NCI-H2196 (cell line): ENCODE data around the gene ZNF521.

Source experiments
- DNase-seq: peaks from one replicate; lab custom pipeline; 2025; ENCODE audit not compliant: unreplicated experiment; lab: John Stamatoyannopoulos, UW

Gene ZNF521

DNA sequence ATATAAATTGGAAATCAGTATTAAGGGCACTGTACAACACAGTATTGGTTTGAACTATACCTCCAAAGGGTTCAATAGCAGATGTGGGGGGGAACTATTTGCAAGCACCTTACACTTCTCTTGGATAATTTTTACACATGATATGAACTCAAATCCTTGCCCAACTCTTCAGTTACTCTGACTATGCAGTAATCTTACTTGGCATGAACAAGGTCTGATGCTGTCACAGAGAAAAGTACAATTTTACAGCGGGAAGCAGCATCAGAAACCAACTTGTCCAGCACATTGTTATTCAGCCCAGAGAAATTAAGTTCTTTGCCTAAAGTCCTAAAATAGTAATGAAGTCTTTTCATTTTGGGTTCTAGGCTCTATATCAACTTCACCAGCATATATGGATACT is 98.2 kb downstream of the ZNF521 start:
- DNase-seq, result no peak

DNA sequence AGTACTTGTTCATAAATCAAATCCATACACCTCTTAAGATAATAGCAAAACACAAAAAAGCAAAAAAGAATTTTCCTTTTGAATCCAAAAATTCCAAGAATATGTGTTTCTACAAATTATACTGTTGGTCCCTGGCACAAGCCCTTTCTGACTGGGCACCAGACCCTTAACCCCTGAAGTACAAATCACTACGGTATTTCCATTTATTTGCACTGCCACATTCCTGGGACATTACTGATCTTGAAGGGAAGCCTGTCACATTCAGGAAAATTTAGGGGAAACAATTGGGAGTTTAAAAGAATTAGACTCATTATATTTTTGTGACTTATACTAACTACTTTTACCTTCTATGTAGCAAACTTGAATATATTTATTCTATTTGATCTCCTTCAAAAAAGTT is 98.8 kb downstream of the ZNF521 start:
- DNase-seq, result no peak

DNA sequence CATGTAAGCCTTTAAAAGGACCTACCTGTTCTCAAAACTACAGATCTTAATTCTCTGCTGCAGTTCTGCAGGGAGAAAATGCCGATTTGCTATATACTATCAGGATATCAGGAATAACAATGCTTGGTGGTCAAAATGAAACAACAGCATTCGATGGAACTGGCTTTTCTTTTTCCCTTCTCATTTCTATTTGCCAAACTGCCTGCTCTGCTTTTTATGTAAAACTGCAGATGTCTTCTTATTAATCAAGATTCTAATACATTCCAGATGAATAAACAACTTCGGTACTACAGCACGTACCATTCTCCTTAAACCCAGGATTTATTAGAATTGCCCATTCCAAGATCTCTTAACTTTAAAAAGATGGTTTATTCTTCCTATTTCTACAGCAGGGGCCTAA is 100.9 kb downstream of the ZNF521 start:
- DNase-seq, result no peak

DNA sequence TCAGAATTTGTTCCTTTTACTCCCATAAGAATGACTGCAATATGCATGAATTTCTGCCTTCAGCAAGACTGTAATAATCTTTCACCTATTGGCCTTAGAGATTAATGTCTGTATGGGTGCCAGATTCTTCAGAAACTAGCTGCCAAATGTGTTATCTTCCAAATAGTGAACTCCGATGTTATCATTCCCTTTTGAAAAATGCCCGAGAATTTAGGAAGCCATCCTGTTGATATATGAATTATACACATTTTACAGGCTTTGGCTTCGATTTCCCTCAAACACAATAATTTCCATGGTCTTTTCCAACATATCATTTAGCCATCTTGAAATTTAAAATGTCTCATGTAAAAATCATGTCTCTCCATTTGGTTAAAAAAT is 101.5 kb downstream of the ZNF521 start:
- DNase-seq, result no peak

DNA sequence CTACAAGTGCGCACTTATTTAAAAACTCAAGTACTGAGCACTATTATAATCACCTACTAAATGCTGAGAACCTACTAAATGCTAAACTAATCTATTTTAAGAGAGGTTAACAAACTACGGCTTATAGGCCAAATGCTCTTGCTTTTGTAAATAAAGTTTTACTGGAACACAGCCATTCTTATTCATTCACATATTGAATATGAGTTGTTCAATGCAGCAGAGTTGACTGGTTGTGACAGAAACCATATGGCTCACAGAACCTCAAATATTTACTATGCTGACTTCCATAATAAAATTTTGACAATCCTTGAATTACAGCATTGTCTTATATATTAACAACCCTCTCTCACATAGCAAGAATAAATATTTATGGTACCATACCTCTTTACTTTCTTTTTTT is 103.2 kb downstream of the ZNF521 start:
- DNase-seq, result no peak

DNA sequence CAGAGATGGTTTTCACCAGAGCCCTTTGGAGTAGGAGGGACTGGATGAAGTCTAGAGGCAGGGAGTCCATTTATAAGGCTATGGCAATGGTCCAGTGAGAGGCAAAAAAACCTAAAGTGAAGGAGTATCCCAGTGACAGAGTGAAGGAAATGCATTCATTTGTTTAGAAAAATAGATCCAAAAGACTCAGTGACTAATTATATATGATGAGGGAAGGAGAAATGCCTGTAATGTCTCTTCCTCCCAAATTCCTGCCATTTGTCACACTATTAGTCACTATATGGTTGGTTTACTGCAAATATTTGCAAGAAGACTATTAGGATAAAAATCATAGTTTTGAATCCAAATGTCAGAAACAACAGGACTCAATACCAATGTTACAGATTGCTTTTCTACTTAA is 104.2 kb downstream of the ZNF521 start:
- DNase-seq, result no peak

DNA sequence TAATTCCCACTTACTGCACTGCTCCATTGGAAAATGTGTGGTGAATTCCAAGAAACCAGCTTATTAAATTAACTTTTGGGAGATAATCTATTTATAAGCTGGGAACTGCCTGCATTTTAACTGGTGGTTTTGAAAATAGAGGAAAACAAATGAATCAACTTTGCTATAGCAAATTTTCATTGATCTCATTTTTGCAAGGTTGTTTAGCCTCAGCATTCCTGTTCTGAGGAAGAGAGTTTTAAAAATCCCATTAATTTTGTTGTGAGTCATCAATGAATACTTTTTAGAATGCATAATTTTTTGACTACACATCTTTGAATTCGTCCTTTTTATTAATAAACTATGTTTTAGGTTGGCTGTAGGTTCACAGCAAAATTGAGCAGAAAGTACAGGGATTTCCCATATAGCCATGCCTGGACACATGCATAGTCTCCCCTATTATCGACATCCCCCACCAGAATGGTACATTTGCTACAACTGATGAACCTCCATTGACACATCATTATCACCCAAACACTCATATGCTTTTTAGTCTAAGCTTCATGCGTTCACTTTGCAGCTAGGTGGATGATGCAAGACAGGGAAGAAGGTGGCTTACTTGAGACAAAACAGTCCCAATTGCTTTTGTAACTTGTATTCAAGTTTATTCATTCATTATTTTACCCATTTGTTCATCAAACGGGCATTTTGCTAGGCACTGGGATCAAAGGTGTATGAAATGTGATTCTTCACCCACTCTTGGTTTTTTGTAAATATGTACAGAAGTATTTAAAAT is 106.9 kb downstream of the ZNF521 start:
- DNase-seq, result no peak

DNA sequence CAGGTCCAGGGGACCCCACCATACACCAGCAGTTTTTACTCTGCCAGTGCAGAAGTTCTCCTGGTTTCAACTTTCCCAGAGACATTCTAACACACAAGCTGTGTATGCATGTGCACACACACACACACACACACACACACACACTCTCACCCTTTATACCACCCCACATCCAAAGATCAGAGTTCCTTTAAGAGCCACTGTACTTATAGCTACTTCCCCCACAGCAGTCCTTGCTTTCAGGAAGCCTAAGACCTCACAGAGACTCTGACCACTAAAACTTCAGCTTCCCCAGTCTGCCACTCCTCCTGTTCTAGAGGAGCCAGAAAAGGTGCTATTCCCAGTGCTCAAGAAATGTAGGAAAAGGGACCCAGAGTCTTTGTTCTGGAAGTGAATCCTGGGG is 107.8 kb downstream of the ZNF521 start:
- DNase-seq, result no peak

DNA sequence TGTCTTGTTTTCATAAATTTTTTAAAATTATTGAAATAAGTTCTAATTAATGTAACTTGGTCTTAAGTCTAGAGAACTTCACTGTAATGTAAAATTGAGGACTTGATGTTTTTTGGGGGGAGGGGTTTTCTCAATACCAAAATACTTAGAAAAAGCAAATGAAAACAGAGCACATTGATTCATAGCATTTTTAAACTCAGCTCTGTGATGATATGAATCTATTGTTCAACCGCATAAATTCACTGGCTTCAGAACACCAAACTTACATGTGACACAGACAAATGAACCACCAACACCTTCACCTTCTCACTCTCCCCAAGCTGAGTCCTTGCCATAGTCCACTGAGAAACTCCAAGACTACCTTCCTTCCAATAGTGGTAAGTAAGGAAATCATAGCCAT is 108.2 kb downstream of the ZNF521 start:
- DNase-seq, result no peak

DNA sequence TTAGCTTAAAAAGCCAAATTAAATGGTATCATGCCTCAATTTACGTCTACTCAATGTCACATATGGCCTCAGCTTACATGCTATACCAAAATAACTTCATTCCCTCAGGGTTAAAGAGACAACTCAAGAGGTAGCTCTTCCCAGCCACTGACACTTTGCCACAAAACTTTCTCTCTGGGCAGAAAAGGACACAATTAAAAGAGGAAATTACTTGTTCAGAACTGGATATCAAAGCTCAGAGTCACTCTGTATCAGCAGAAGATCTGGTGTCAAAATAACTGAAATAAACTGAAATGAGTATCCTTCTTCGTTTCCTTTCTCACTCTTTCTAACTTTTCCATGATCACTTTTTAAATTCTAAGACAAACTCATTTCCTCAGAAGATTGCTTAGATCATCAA is 108.7 kb downstream of the ZNF521 start:
- no peak for DNase-seq

DNA sequence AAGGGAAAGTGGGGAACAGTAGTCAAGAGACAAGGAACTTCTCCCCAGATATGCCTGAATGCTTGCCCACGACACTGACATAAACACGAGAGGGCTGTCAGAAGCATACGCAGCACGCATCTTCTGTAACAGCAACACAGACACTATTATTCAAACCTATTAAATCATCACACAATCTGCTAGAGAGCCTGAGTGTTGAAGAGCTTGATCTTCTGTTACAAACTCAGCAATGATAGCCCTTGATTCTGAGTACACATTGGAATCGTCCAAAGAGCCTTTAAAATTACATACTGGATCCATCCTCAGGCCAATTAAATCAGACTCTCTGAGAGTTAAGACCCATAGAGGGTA is 111.6 kb downstream of the ZNF521 start:
- no peak for DNase-seq

DNA sequence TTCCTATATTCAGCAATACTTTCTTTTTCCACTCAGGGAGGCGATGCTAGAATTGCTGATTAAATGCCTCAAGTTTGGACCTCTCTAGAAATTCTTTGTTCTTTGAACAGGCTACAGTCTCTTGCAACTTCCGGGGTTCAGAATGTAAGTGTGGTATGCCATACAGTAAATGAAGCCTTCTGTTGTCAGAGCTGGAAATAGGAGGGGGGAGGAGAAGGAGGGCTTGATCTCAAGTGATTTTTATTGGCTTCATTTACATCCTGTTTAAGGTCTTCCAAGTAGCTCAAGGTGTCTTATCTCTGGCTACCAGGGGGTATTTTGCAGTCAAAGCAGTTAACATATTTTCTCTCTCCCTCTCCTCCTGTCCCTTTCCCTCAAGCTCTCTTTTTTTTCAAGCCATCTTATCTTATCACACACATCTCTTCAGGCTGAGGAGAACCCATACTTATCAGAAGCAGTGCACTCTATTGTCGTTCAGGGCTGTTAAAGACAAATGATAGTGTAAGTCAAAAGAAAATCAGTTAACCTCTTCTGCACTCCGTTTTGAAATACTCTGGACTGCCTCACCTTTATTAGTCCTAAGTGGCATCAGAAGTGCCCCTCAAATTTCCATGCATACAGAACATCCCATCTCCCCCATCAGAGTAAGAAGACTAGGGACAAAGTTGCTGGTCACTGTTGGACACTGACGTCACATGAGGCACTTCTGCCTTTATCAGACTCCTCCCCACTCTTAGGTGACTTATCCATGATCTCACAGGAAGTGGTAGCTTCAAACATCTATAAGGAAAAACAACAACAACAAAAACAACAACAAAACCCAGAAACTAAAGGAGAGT is 112.2 kb downstream of the ZNF521 start:
- no peak for DNase-seq

DNA sequence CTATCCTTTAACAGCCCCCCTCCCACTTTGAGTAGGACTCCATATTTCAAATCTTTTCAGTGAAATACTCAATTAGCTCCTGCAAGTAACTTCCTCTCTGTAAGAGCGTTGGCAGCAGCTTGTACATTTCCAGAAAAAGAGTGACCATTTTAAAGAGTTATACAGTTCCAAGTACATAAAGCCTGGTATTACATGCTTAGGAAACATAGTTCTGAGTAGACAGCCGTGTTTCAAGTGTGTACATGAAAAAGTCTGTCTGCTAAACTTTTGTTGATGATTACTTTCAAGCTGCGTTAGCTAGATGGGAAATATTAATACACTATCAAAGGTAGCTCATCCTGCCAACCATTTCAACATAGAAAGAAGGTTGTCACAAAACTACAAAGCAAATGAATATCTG is 112.8 kb downstream of the ZNF521 start:
- DNase-seq, result no peak

DNA sequence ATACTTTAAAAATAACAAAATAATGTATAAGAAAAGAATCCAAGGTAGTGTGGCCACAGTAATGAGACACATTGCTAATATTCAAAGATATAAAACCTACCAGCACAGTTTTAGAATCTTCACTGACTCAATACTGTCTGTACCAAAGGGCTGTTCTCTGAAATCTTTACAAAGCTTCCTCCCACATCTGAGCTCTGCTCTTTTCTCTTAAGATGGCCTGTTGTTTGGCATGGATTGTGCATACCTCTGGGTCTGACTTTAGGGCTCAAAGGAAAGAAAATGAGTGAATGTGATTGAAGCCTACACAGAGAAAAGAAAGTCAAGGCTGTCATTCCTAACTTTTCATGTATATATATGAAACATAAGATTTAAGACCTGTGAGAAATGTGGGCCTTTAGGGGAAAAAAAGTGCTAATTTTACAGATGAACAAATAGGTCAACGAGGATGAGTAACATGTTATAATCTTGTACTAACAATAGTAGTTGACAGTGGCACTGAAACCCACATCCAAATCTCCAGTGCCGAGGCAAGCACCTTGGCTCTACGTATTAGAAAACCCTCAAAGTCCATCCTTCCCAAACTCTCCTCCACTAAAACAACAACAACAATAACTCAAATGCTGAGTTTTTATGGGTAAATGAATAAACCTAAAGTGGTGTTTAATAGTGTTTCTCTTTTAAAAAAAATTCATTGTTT is 114.2 kb downstream of the ZNF521 start:
- DNase-seq, result no peak

DNA sequence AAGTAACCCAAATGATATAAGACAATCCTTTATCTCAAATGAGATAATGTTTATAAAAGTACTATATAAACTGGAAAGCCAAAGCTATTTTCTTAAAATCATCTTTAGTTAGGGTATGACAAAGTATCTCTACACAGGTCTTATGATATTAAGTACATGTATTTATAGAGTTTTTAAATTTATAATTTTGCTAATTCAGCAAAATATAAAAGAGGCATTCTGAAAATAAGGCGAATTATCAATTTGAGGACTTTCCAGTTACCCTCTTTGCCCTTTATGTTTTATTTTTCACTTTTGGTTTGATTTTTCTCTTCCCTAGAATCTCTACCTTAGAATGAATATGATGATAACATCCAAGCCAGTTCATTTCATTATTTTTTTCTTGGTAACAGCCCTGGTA is 115.2 kb downstream of the ZNF521 start:
- DNase-seq, result no peak

DNA sequence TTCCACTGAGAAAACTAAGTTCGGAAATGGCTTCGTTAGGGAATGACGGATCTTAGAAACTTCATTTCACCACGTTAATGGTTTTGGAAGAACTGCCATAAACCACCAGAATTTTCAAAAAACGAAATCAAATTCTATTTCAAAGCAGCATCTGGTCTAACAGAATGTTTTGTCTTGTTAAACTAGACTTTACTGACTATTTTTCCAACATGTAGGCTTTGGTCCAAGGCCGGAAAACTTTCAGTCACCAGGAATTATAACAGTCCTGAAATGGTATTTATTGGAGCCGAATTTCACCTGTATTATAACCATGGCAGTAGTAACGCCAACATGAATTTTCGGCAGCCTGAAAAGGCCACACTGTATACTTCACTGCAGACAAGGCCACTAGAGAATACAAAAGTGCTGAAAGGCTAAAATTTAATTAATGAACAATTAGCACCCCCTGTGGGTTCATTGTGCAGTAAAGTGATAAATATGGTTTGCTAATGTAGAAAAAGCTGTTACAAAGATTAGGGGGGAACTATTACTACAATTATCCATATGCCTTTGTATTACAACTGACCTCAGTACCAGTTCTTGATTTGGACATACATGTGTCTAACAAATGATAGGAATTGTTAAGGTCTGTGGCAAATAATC is 116.4 kb downstream of the ZNF521 start:
- DNase-seq, result no peak

DNA sequence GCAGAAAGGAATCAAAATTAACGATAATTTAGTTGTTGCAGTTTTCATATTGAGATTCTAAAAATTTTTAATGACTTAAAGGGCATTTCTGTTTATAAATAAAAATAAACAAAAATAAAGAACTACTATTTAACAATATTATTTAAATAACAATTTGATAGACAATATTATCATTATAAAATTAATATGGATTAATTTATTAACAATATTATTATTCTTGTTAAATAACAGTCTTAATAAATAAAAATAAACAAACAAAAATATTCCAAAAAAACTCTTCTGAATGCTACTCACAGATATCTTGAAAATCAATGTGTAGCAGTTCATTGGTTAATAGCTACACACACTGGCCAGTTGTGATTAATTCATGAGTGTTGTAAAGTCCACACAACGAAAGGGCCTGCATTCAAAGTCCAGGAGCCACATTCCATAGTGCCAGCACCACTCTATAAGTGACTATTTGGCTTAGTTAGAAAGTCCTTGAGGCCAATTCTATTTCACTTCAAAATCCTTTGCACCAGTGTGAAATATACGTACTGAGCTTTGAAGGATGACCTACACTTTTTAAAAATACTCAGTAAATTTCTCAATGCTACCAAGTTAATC is 117.1 kb downstream of the ZNF521 start:
- no peak for DNase-seq

DNA sequence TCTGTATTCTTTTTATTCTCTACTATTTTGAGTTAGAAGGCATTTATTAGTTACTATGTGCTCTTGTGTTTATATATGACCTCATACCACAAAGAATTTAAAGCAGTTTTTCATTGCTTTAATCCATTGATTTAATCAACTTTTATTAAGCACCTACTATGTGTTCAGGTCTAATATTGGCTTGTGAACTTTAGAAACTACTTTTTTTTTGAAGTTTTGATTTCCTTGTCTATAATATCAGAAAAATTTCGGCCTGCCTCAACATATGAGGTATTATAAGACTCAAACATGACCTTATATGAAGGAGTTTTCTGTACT is 117.7 kb downstream of the ZNF521 start:
- no peak for DNase-seq

DNA sequence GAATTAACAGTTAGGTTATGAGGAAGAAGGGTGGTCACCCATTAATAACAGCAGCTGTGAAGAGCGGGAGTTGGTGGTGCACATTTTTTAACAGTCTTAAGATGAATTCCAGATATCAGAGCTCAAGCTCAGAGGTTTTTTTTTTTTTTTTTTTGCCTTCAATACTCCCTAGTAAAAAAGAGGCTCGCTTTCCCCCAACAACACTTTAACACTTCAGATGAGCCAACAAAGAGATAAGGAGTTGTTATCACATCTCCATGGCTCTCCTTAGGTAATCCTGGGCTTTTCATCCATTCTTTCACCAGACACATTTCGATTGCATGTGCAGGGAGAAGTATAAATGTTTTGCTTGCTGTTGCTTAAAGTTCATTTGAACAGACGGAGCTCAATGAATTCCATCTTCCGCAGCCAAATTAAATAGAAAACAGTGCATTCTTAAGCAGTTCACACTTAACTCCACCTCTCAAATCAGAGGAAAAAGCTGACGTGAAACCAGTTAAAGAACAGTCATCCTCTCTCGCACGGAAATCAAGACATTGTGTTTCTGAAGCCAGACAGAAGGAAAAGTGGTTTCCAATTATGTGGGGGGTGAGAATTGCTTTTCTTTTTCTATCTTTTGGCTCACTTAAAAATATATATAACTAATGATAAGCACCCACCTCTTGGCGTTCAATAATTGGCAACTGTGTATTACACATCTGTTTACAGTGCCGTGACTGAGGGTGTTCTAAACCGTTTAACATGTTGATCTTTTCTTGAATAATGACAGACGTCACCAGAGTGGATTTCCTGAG is 118.2 kb downstream of the ZNF521 start:
- DNase-seq, result no peak

DNA sequence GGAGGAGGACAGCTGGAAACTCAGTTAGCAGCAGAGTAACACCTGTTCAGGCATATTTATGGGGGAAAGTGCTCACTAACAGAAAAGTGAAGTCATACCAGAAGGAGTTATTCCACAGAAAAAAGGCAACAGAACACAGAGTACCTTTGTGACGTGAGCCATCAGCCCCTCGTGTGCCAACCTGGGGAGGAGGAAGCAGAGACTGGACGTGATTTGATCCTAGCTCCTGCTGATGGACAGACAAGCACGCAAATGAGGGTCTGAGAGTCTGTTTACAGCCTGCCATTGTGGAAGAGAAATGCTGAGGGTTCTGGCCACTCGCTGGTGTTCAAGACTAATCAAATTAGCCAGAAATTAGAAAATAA is 120.7 kb downstream of the ZNF521 start:
- DNase-seq, result no peak
